Left kidney (tissue), 8 donors: ENCODE data around the gene FBXO31. TPM values are rescaled to one million over a fixed set of nuclear protein-coding genes. Genes with fewer than 3 reads are reported as not detected.

ENCODE experiments used
- DNase-seq: peaks from one replicate; pipeline ENCODE4 v3.0.0-alpha.2; 2013
- long read RNA-seq, 8 donors: transcript quantifications; one replicate each; lab custom pipeline, GENCODE V29; 2026
- polyA plus RNA-seq: library from polyadenylated mRNA; unstranded; fragments of 120-200 nt; gene quantifications from one replicate; pipeline ENCODE4 v1.2.1, GENCODE V29; 2013; ENCODE audit not compliant: insufficient read length

Gene FBXO31, protein sequence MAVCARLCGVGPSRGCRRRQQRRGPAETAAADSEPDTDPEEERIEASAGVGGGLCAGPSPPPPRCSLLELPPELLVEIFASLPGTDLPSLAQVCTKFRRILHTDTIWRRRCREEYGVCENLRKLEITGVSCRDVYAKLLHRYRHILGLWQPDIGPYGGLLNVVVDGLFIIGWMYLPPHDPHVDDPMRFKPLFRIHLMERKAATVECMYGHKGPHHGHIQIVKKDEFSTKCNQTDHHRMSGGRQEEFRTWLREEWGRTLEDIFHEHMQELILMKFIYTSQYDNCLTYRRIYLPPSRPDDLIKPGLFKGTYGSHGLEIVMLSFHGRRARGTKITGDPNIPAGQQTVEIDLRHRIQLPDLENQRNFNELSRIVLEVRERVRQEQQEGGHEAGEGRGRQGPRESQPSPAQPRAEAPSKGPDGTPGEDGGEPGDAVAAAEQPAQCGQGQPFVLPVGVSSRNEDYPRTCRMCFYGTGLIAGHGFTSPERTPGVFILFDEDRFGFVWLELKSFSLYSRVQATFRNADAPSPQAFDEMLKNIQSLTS
- 21.2 TPM for polyA plus RNA-seq
- long read RNA-seq, donor 1, full-length matches to known transcripts = 2 of 18 reads
- long read RNA-seq, donor 1, partial matches to known transcripts = 16 of 18 reads
- long read RNA-seq, donor 1, other reads (novel, unspliced or antisense) = 0 of 18 reads
- long read RNA-seq, donor 2, full-length matches to known transcripts = 2 of 2 reads
- long read RNA-seq, donor 2, partial matches to known transcripts = 0 of 2 reads
- long read RNA-seq, donor 2, other reads (novel, unspliced or antisense) = 0 of 2 reads
- long read RNA-seq, donor 3, partial matches to known transcripts = 0 of 1 reads
- long read RNA-seq, donor 3, other reads (novel, unspliced or antisense) = 0 of 1 reads
- long read RNA-seq, donor 4 = 0 reads
- long read RNA-seq, donor 5, full-length matches to known transcripts = 2 of 2 reads
- long read RNA-seq, donor 5, partial matches to known transcripts = 0 of 2 reads
- long read RNA-seq, donor 5, other reads (novel, unspliced or antisense) = 0 of 2 reads
- long read RNA-seq, donor 6 = 0 reads
- long read RNA-seq, donor 7, full-length matches to known transcripts = 4 of 130 reads
- long read RNA-seq, donor 7, partial matches to known transcripts = 18 of 130 reads
- long read RNA-seq, donor 7, other reads (novel, unspliced or antisense) = 108 of 130 reads
- long read RNA-seq, donor 8 = 0 reads

DNA sequence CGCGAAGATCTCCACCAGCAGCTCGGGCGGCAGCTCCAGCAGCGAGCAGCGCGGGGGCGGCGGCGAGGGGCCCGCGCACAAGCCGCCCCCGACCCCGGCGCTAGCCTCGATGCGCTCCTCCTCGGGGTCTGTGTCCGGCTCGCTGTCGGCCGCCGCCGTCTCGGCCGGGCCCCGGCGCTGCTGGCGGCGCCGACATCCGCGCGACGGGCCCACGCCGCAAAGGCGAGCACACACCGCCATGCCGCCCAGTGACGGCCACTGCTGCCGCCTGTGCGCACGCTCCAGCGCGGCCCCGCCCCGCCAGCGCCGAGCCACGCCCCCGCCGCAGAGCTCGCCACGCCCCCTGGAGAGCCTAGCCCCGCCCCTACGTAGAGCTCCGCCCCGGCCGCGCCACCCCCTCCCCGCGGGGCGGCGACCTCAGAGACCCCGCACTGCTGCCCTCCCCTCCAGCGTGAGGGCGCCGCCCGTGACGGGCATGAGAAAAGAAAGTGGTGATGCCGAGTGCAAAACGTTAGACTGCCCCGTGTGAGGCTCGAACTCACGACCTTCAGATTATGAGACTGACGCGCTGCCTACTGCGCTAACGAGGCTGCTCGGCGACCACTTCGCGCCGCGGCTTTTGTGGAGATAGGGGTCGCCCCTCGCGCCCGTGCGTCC, at the start of gene FBXO31:
Gene FBXO31, minus strand, starts transcription at position 272 of the 657 bp plus-strand sequence. Its CDS starts 32 bp downstream, at position 240.
- DNase-seq = peak; percentile 87

DNA sequence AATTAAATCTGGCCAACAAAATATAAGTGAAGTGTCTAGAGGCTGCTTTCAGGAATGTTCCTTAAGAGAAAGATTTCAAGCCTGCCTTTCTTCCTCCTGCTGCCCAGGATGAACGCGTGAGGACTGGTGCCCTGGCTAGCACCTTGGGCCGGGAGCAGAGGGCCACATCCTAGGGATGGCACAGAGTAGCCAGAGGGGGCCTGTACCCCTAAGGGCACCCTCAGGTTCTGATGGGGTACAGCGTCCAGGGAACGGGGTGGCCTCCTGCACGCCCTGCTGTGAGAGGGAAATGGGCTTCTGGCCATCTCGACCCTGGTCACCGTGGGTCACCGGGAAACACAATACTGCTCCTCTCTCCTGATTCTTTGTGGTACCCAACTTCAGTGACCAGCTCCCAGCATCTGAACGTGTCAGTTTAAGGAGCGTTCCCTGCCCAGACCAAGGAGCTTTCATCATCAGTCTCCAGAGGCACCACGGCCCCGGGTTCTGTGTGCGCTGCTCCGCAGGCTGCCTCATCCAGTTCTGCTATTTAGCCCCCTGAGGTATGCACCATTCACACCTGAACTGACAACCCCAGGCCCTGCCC, 48.8 kb upstream of the FBXO31 start:
- DNase-seq = no peak

DNA sequence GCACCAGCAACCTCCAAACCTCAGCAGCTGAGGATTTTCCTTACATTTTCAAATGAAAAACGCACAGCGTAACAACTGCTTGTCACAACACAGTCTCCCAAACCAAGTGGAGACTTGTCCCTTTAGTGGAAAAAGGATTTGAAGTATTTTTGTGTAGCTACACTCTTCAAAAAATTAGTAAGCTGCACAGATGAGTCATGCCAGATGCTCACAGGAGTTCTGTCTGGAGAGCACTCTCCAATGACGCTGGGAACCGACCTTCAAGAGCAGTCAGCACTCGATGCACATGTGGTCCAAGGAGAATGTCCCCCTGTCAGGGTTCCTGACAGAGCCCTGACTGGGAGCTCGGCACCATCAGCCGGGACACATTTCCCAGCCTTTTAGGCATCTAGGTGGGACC, 48.4 kb upstream of the FBXO31 start:
- DNase-seq = no peak

DNA sequence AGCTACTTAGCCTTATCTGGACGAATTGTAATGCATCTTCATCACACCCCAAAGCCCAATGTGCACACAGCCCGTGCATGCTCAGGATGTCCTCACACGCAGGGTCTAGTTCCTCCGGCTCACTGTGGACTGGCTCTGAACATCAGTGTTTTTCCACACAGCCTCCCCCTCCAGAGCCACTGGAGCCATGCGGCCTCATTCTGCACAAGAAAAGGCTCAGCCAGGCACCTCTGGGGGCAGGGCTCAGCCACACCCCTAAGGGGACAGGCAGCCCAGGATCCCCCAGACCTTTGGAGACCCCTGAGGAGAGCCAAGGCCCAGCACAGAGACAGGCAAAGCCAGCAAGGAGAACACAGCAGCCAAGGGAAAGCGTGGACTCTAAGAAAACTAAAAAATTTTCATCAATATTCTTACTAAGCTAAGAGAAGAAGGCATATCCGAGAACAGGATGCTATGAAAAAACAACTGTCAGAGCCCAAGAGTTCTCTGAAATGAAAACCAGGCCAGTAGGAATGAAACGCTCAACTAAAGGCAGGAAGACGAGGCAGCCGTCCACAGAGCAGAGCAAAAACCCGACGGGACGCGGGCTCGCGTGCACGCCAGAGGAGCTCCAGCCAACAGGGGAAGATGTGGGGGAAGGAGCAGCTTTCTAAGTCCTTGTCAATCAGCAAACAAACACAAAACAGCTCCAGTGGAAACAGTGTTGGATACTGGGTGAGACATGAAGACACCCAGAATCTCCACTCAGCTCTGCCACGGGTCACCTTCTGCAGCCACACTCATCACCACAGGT, 43.0 kb upstream of the FBXO31 start:
- no peak for DNase-seq

DNA sequence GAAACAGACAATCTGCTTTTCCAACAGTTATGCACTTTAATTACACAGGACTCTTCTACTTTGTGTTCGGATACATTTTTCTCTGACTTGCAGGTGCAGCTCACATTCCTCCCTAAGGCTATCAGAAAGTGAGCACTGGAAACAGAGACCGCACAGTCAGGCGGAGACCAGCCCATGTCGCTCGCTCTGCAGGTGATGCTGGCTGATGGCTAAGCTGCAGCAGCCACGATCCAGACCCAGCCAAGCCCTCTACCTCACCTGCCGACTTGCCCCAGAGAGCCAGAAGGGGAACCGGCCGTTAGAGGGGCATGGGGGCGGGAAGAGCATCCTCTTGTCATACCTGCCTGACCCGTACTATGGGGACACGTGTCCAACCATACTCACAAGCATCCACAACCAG, 42.4 kb upstream of the FBXO31 start:
- no peak for DNase-seq

DNA sequence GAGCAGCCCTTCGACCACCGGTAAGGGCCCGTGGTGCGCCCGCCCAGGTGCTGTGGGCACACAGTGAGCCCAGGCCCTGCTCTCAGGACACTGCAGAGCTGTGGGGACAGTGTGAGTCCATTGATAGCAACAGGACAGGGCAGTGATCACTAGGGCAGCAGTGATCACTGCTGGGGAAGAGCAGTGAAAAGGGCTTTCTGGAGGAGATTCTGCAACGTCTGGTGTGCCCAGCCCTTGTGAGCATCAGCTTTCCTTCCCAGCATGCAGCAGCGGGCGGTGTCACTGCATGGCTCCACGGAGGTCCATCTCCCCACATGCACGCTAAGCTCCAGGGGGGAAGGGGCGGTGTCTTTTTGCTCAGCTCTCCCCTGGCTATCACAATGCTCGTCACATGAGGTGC, 40.7 kb upstream of the FBXO31 start:
- DNase-seq = no peak

DNA sequence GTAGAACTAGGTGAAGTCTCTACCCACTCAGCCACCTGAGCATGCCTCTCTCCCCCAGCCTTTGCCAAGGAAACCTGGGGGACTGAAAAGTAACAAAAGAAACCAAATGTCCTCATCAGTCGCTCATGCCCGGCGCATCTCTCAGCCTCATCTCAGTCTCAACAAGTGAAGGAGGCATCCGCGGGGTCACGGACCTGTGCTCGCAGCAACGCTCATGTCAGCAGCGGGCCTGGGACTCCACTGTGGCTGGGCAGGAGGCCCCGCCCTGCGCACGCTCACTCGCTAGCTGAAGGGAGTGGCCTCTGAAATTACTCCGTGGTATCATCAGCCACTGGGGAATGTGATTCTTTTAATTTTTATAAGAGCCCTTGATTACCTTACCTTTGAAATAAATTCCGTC, 39.9 kb upstream of the FBXO31 start:
- DNase-seq = no peak

DNA sequence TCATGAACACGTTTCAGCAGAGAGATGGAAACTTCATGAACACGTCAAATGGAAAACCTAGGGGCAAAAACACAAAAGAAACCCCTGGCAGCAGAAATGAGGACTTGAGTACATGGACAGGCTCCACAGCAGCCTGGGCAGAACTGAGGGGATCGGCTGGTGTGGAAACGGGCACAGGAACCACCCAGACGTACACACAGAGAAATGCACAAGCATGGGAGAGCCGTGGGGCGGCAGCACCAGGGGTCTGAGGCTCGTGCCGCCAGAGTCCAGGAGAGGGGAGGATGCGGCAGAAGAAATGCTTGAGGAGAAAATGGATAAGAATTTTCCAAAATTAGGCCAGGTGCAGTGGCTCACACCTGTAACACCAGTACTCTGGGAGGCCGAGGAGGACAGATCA, 38.5 kb upstream of the FBXO31 start:
- DNase-seq = no peak

DNA sequence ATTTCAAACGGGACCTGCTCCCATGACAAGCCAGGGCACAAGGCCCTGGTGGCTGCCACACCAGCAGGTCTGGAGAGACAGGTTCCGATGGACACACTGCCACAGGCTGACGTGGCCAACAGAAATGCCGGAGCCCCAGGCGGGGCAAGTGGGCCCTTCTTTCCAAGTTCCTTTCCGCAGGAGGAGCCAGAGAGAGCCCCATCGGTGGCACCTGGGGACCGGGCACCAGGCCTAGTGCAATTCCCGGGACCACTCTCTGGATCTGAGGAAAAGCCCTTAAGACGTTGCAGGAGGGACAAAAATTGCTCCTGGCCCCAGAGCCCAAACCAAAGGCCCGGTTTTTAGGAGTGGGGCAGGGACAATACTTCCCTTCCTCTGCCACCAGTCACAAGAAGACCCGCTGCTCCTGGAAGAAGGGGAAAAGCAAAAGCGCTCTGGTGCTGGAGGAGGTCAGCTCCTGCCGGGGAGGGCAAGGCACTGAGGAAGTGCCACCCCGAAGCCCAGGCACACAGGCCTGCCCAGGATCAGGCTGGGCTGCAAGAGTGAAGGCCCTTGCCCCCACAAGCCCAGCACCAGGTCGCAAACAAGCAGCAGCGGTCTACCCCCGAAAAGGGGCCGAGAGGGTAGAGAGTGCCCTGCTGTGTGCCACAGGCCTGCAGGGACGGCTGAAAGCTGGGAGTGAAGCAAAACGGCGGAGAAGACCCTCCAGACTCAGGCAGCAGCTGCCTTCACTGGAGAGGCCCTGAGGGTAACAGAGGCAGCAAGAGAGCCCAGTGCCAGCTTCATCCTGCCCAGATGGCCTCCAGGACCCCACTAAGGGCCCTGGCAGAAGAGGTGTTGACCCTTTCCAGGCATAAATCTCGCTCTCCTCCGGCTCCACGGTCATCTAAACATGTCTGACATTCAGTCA, 37.7 kb upstream of the FBXO31 start:
- DNase-seq = no peak

DNA sequence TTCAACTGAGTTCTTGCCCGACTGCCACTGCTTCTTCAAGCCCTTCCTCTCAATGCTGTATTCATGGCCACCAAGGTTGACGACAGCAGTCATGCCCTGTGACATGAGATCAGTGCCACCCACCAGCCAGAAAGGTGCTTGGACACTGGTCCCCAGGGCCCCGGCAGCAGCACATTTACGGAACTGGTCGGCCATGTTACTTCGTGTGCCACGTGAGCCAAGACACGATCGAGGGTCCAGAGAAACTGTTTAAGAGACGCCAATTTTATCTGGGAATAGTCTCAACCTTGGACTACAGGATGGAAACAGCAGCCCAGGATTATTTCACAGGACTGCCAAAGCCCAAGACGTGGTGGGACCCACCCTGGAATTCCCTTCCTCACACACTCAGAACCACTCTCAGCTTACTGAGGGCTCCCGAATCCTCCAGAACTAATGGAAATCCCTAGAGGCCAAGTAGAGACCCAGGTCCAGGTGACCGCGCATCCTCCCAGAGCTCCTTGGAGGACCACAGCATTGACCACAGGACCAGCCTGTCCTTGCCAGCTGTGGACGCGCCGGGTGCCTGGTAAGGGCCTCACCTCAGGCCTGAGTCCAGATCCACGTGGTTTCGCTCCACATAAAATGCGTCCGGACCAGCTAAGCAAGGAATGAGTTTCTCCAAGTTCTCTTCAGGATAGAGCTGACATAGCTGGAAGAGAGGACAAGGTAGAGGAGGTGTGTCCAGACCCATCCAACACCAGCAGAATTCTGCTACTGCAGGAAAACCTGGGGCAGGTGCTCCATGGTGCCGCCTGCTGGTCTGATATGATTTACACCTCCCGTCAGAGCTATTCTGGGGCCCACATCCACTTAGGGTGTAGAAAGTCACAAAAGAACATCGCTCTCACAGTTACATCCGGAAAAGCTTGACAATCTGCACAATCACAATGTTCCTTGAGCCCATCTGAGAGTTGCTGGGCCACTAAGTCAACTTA, 36.7 kb upstream of the FBXO31 start:
- no peak for DNase-seq

DNA sequence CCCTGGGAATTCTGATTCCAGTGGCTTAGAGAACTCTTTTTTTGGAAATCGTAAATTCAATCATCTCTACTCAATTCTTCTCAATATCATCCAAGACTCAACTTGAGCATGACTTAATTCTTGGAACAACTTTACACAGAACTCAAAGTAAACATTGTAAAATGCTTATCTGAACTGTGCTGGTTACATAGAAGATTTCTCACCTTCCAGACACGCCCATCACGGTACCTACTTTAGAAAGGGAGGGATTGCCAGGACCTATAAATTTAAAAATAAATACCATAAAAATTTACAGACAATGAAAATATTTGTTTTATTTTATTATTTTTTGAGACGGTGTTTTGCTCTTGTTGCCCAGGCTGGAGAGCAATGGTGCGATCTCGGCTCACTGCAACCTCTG, 35.1 kb upstream of the FBXO31 start:
- DNase-seq = no peak

DNA sequence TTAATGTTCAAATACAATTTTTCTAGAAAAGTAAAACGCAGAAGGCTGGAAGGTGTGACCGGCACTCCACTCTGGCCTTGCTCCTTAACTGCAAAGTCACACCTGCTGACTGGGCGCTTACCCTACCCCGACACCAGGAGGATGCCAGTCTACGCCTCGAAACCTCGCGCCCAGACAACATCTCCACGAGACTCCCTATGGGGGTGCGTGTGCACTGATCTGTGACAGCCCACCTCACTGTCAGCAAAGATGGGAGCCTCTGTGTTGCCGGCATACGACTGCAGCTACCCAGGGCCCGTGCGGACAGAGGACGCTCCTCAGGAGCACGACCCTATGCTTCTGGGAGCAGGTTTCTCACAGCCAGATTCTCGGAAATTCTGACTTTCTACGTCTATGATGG, 34.6 kb upstream of the FBXO31 start:
- DNase-seq = no peak

DNA sequence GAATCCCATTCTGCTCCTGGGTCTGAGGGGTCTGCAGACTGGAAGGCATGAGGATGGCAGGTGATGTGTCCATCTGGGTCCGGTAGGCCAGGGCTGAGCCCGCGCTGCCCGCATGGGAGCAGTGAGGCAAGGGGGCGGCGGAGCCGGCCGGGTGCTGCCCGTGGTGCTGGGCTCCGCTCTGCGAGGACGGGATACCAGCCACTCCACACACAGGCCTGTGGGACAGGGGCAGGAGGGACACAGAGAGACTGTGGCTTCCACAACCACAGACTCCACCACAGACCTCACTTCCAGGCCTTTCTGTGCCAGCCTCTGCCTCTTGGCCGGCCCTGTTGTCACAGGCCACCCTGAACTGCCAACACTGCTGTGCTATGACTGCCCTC, 33.9 kb upstream of the FBXO31 start:
- no peak for DNase-seq

DNA sequence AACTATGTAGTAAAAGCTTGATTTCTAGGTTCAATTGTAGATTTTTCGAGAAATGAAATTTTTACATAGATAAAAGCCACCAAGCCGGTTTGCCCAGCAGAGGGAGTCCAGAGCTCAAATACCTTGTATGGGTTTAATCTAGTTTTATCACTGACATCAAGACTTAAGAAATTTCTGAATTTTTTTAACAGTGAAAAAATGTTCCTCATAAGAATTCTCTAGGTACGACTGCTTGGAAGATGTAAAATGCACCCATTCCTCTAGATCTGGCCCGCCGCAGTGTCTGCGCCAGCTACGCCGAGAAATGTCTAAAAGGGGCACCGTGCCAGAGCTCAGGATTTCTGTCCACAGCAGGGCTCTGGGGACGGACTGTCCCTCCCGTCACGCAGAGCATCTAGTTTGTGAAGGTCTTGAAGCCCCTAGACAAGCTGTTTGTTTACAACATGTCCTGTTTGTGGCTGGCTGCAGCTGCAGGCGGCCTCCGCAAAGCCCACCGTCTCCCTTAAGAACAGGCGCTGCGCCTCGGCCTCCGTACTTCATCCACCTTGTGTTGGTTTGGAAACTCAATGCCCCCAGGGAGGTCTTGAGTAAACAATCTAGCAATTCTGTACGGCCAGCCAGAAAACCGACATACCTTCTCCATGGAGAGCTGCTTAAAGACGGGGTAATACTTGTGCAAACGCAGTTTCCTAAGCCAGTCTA, 33.4 kb upstream of the FBXO31 start:
- no peak for DNase-seq

DNA sequence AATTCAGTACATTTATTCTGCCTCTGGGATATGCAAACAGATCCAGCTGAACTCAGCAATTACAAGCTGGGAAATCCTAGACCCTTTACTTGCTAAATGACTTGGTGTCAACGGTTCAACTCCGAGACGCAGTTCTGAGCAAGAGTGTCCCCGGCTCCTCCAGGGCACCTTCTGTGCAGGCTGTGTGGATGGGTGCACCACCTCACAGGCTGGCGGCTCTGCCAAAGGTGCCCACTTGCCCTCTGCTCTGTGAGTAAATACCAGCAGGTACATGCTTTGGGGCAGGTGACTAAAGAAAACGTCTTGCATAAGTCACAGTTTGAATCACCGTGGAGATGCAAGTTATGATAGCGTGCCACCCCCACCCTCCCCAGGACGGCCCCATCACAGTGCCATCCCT, 31.9 kb upstream of the FBXO31 start:
- DNase-seq = no peak

DNA sequence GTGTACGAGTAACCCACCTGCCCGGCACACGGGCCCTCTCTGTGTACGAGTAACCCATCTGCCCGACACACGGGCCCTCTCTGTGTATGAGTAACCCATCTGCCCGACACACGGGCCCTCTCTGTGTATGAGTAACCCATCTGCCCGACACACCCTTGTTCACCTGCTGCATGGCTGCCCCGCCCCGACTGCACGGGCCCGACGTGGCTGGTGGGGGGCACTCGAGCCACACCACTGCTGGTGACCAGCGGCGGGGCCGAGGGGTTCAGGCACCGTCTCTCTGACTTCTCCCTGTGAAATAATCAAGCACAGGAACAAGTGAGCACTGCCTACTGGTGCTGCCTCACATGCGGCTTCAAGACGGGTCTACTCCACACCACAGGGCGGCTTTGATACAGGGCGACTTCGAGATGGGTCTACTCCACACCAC, 30.7 kb upstream of the FBXO31 start:
- DNase-seq = no peak

DNA sequence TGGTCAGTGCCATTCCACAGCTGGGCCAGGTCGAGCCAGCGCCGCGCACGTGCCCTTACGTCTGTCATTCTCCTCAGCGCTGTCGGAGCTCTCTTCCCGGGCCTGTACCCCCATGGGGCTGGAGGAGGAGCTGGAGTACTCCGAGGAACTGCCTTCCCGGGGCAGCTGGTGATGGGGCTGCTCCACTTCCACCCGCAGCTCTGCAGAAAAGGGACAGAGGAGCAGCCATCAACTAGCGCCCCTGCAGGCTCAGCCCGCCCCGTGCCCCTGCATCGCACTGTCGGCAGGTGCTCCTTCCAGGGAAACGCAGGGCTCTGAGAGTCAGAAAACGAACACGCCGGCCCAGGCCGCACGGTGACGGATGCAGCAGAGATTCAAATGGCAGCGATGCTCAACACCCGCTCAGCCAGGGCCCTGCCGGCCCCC, 29.4 kb upstream of the FBXO31 start:
- no peak for DNase-seq
